ENCODE results near the gene KLF2.

DNA sequence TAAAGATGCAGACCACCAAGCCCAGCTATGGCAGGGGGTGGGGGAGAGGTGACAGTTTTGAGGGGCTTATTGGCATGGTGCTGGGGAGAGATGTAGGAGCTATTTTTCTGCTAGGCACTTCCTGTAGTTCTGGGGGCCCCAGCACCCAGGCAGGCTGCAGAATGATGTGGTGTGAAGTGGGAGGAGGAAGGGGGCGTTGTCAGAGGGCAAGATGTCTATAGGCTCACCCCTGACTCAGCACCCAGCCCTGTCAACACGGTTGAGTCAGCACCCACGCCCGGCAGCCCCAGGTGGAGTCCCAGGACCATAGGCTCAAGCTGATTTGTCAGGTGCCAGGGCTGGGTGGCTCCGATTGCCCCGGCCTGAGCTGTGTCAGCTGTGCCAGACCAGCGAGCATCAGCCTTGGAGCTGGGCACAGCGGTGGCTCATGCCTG is 5.8 kb downstream of the KLF2 start:
- TF ChIP-seq, protein P1, sequence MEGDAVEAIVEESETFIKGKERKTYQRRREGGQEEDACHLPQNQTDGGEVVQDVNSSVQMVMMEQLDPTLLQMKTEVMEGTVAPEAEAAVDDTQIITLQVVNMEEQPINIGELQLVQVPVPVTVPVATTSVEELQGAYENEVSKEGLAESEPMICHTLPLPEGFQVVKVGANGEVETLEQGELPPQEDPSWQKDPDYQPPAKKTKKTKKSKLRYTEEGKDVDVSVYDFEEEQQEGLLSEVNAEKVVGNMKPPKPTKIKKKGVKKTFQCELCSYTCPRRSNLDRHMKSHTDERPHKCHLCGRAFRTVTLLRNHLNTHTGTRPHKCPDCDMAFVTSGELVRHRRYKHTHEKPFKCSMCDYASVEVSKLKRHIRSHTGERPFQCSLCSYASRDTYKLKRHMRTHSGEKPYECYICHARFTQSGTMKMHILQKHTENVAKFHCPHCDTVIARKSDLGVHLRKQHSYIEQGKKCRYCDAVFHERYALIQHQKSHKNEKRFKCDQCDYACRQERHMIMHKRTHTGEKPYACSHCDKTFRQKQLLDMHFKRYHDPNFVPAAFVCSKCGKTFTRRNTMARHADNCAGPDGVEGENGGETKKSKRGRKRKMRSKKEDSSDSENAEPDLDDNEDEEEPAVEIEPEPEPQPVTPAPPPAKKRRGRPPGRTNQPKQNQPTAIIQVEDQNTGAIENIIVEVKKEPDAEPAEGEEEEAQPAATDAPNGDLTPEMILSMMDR (IDR thresholded peaks at IDR 0.05) = no peak
- TF ChIP-seq POLR2AphosphoS5 (IDR thresholded peaks at IDR 0.05) = no peak
- TF ChIP-seq POLR2A (IDR thresholded peaks at IDR 0.05) = no peak
